HCT116 (cell line): ENCODE measurements around the gene MORN5. TPM values are rescaled to one million over a fixed set of nuclear protein-coding genes. Genes with fewer than 3 reads are reported as not detected.

Experiments used
- ATAC-seq: fragments of 200-7000 bp; cut with Tn5 transposase; 2 replicates; pipeline ENCODE4 v1.9.1; 2020; ENCODE audit warnings: mild to moderate bottlenecking, moderate library complexity
- BruUV-seq: library from RNA; stranded (reverse); fragments of 400-500 nt; replicated peaks from 2 replicates; lab custom pipeline; 2021; lab: Mats Ljungman, UMichigan
- CTCF ChIA-PET: fragments of 300-600 bp; sonication (Branson Sonifier 250); formaldehyde crosslinking; loops from one replicate; lab custom pipeline; 2021; ENCODE audit warnings: antibody characterized with exemption; lab: Charles Lee
- POLR2A ChIA-PET: fragments of 300-600, 350-600 bp; sonication (Branson Sonifier 250); formaldehyde crosslinking; loops from one replicate; lab custom pipeline; 2021; ENCODE audit warnings: antibody characterized with exemption; lab: Charles Lee
- RAD21 ChIA-PET, 2 experiments: fragments of 300-600 bp; sonication (Branson Sonifier 250); formaldehyde crosslinking; loops; one replicate each; lab custom pipeline; 2023; ENCODE audit warnings: low total read pairs in 2 of 2; ENCODE audit not compliant: uncharacterized antibody in 2 of 2, unreplicated experiment in 2 of 2, low non-redundant PET in 1 of 2; lab: Charles Lee
- DNase-seq: peaks from one replicate; pipeline ENCODE4 v3.0.0-alpha.2; 2010; ENCODE audit warnings: low read depth, low spot score
- H2AFZ ChIP-seq: fragments of 200-600 bp; shearing (Covaris generic), sonication (generic); 2 replicates; pipeline ENCODE4 v1.6.1; 2017; ENCODE audit warnings: low read depth, mixed run types, mixed read lengths, antibody characterized with exemption, low read length; ENCODE audit not compliant: poor library complexity, severe bottlenecking
- H3K27ac ChIP-seq: 2 replicates; pipeline ENCODE4 v1.5.1; 2012; ENCODE audit warnings: low read depth, low read length
- H3K27me3 ChIP-seq: fragments of 200-600 bp; sonication (generic); 2 replicates; pipeline ENCODE4 v1.6.1; 2016; ENCODE audit warnings: mixed run types, low read length, mixed read lengths; ENCODE audit not compliant: insufficient read depth
- H3K36me3 ChIP-seq, 2 experiments: fragments of 200-500 bp in 1 of 2; fragments of 200-600 bp in 1 of 2; sonication (Bioruptor generic) in 1 of 2; sonication (generic) in 1 of 2; 2 replicates each; pipeline versions ENCODE4 v1.5.1 to v1.6.1; 2014 to 2016; ENCODE audit warnings: low read length in 2 of 2, inconsistent platforms in 1 of 2, mixed read lengths in 1 of 2, mixed run types in 1 of 2; ENCODE audit not compliant: insufficient read depth in 2 of 2, control insufficient read depth in 1 of 2
- H3K4me1 ChIP-seq, 2 experiments: fragments of 200-600 bp in 1 of 2; sonication (generic) in 1 of 2; 2 replicates each; pipeline versions ENCODE4 v1.5.1 to v1.6.1; 2012 to 2017; ENCODE audit warnings: low read length in 2 of 2, inconsistent platforms in 1 of 2, mild to moderate bottlenecking in 1 of 2, mixed read lengths in 1 of 2, mixed run types in 1 of 2, moderate library complexity in 1 of 2; ENCODE audit not compliant: insufficient read depth in 2 of 2, control insufficient read depth in 1 of 2
- H3K4me2 ChIP-seq: fragments of 200-600 bp; sonication (generic); 2 replicates; pipeline ENCODE4 v1.6.1; 2017; ENCODE audit warnings: mixed run types, low read length, mixed read lengths
- H3K4me3 ChIP-seq, 2 experiments: fragments of 200-600 bp in 1 of 2; sonication (generic) in 1 of 2; replicated peaks in 1 of 2; 2 replicates each; pipeline ENCODE4 v1.5.1; 2011 to 2016; ENCODE audit warnings: low read length in 2 of 2, control low read depth in 1 of 2, low read depth in 1 of 2, mild to moderate bottlenecking in 1 of 2, mixed read lengths in 1 of 2, mixed run types in 1 of 2
- H3K79me2 ChIP-seq: fragments of 200-600 bp; sonication (generic); 2 replicates; pipeline ENCODE4 v1.6.1; 2017; ENCODE audit warnings: mild to moderate bottlenecking, mixed run types, low read length, moderate library complexity, mixed read lengths; ENCODE audit not compliant: insufficient read depth
- H3K9ac ChIP-seq: fragments of 200-600 bp; sonication (generic); 2 replicates; pipeline ENCODE4 v1.6.1; 2016; ENCODE audit warnings: low read length, mixed read lengths
- H3K9me2 ChIP-seq: fragments of 200-600 bp; sonication (generic), shearing (Covaris generic); 2 replicates; pipeline ENCODE4 v1.6.1; 2017; ENCODE audit warnings: mixed run types, mild to moderate bottlenecking, moderate library complexity; ENCODE audit not compliant: insufficient read depth
- H3K9me3 ChIP-seq, 2 experiments: fragments of 200-500 bp in 1 of 2; fragments of 200-600 bp in 1 of 2; sonication (Bioruptor generic) in 1 of 2; sonication (generic) in 1 of 2; 2 replicates each; pipeline ENCODE4 v1.6.1; 2014 to 2017; ENCODE audit warnings: low read length in 2 of 2, mixed read lengths in 2 of 2, inconsistent platforms in 1 of 2, low read depth in 1 of 2, mild to moderate bottlenecking in 1 of 2, mixed run types in 1 of 2, moderate library complexity in 1 of 2; ENCODE audit not compliant: control insufficient read depth in 1 of 2, insufficient read depth in 1 of 2
- H4K20me1 ChIP-seq: fragments of 200-600 bp; sonication (generic), shearing (Covaris generic); 2 replicates; pipeline ENCODE4 v1.6.1; 2017; ENCODE audit warnings: mixed run types, mild to moderate bottlenecking, moderate library complexity; ENCODE audit not compliant: insufficient read depth
- ATF3 ChIP-seq: IDR thresholded peaks from 2 replicates; pipeline ENCODE4 v1.6.1; 2012
- CBX3 ChIP-seq: IDR thresholded peaks from 2 replicates; pipeline ENCODE4 v1.6.1; 2012; ENCODE audit warnings: low read depth
- CEBPB ChIP-seq: IDR thresholded peaks from 2 replicates; pipeline ENCODE4 v1.6.1; 2012; ENCODE audit warnings: low read depth
- EGR1 ChIP-seq: IDR thresholded peaks from 2 replicates; pipeline ENCODE4 v1.6.1; 2012; ENCODE audit warnings: low read depth
- ELF1 ChIP-seq: IDR thresholded peaks from 2 replicates; pipeline ENCODE4 v1.6.1; 2012; ENCODE audit warnings: low read depth, borderline replicate concordance
- MAX ChIP-seq: IDR thresholded peaks from 2 replicates; pipeline ENCODE4 v1.6.1; 2012
- POLR2AphosphoS5 ChIP-seq: IDR thresholded peaks from 2 replicates; pipeline ENCODE4 v1.6.1; 2011; ENCODE audit warnings: mild to moderate bottlenecking, low read depth, low read length, moderate library complexity
- RAD21 ChIP-seq: IDR thresholded peaks from 2 replicates; pipeline ENCODE4 v1.6.1; 2012; ENCODE audit warnings: low read depth, mild to moderate bottlenecking
- SIN3A ChIP-seq: IDR thresholded peaks from 2 replicates; pipeline ENCODE4 v1.6.1; 2012; ENCODE audit warnings: low read depth
- SRF ChIP-seq: IDR thresholded peaks from 2 replicates; pipeline ENCODE4 v1.6.1; 2012; ENCODE audit warnings: low read depth
- TCF7L2 ChIP-seq: IDR thresholded peaks from 2 replicates; pipeline ENCODE4 v1.7.0; 2011; ENCODE audit warnings: borderline replicate concordance, inconsistent platforms; ENCODE audit not compliant: insufficient read depth, insufficient read length; ENCODE audit errors: extremely low read depth
- ZBTB33 ChIP-seq: IDR thresholded peaks from 2 replicates; pipeline ENCODE4 v1.6.1; 2011; ENCODE audit warnings: mild to moderate bottlenecking, low read length, moderate library complexity; ENCODE audit not compliant: insufficient replicate concordance; ENCODE audit errors: extremely low read depth
- intact Hi-C: fragments of 100-400 bp; cut with micrococcal nuclease; formaldehyde crosslinking; loops from 2 replicates; pipeline ENCODE4 v1.10.0; 2022
- total RNA-seq: library from RNA; stranded (reverse); gene quantifications from one replicate; pipeline ENCODE4 v1.2.1, GENCODE V29; 2021; ENCODE audit not compliant: unreplicated experiment
- TF ChIP-seq, protein P1 (sequence below), 3 experiments: fragments of 200-600 bp in 1 of 3; sonication (generic) in 1 of 3; IDR thresholded peaks in 2 of 3; conservative IDR thresholded peaks in 1 of 3; 2 replicates each; pipeline ENCODE4 v1.5.1; 2012 to 2017; ENCODE audit warnings: low read depth in 2 of 3, low read length in 2 of 3, antibody characterized with exemption in 1 of 3, borderline replicate concordance in 1 of 3, control low read depth in 1 of 3, mild to moderate bottlenecking in 1 of 3, mixed read lengths in 1 of 3, mixed run types in 1 of 3, moderate library complexity in 1 of 3; ENCODE audit not compliant: insufficient read depth in 1 of 3

The MORN5 gene
- total RNA-seq, 1 experiment from 2014 or later = not detected

GRCh38 chr9:122176916-122177315 lies 17.2 kb downstream of the MORN5 start (continued):
- no peak for TF ChIP-seq TCF7L2
- TF ChIP-seq EGR1 = no peak
- no peak for TF ChIP-seq MAX

DNA sequence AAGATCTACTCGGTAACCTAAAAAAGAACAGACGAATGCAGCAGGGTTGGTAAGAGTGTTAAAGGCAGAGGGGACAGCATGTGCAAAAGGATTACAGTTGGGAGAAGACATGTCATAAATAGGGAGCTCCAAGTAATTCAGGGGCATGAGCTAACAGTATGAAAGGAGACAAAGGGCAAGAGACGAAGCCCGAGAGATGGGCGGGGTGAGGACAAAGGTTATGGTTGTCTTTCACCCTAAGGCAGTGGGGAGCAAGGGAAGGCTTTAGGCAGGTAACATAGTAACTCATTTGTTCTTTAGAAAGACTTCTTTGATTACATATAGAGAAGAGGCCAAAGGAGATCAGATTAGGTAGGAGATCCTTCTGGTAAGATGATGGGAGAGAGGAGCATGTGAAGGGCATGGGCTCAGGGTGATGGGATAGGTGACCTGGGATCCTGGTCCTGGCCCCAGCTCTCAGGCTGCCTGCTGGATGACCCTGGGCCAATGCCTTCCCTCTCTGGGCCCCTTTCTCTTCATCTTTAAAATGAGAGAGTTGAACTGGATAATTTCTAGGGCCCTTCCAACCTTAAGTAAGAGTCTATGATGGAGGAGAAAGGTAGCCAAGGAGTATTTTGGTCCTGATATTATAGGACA lies 19.5 kb downstream of the MORN5 start:
- TF ChIP-seq RAD21 (no peak), POLR2AphosphoS5 (no peak), ATF3 (no peak), SIN3A (no peak), CBX3 (no peak), CEBPB (no peak), TCF7L2 (no peak), ELF1 (no peak), ZBTB33 (no peak), SRF (no peak)
- TF ChIP-seq, protein P1, sequence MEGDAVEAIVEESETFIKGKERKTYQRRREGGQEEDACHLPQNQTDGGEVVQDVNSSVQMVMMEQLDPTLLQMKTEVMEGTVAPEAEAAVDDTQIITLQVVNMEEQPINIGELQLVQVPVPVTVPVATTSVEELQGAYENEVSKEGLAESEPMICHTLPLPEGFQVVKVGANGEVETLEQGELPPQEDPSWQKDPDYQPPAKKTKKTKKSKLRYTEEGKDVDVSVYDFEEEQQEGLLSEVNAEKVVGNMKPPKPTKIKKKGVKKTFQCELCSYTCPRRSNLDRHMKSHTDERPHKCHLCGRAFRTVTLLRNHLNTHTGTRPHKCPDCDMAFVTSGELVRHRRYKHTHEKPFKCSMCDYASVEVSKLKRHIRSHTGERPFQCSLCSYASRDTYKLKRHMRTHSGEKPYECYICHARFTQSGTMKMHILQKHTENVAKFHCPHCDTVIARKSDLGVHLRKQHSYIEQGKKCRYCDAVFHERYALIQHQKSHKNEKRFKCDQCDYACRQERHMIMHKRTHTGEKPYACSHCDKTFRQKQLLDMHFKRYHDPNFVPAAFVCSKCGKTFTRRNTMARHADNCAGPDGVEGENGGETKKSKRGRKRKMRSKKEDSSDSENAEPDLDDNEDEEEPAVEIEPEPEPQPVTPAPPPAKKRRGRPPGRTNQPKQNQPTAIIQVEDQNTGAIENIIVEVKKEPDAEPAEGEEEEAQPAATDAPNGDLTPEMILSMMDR (IDR thresholded peaks at IDR 0.05 in 2 of 3, conservative IDR thresholded peaks at IDR 0.05 in 1 of 3; ENCODE audit: borderline replicate concordance in 1 of 3, insufficient read depth in 1 of 3, low read depth in 2 of 3, low read length in 2 of 3) = no peak
- intact Hi-C loops = no loop called here
- DNase-seq (no peak), ATAC-seq (peak; percentile 21; the same call in 1 of the 2 replicates)
- Histone ChIP-seq H2AFZ (no peak overlapping the region), H3K4me1 (peaks cover 4 to 20% of the 10 kb centered on the region in 2 experiments; a peak in 3 of 4 replicates), H3K27ac (no peak overlapping the region), H3K9me3 (no peaks in the 10 kb centered on the region), H3K4me3 (no peak overlapping the region), H3K79me2 (no peaks in the 10 kb centered on the region), H3K27me3 (peaks cover 5% of the 10 kb centered on the region; the same call in 1 of the 2 replicates), H4K20me1 (no peaks in the 10 kb centered on the region), H3K4me2 (peak overlapping the region; percentile 61; the same call in 1 of the 2 replicates), H3K36me3 (no peaks in the 10 kb centered on the region), H3K9ac (no peak overlapping the region), H3K9me2 (no peaks in the 10 kb centered on the region)
- ChIA-PET POLR2A (no interaction called here), CTCF (no interaction called here), RAD21 (no interaction called here)
- BruUV-seq = no TSS peak
